ENCODE measurements around the gene GARIN5A.

The GARIN5A gene

DNA sequence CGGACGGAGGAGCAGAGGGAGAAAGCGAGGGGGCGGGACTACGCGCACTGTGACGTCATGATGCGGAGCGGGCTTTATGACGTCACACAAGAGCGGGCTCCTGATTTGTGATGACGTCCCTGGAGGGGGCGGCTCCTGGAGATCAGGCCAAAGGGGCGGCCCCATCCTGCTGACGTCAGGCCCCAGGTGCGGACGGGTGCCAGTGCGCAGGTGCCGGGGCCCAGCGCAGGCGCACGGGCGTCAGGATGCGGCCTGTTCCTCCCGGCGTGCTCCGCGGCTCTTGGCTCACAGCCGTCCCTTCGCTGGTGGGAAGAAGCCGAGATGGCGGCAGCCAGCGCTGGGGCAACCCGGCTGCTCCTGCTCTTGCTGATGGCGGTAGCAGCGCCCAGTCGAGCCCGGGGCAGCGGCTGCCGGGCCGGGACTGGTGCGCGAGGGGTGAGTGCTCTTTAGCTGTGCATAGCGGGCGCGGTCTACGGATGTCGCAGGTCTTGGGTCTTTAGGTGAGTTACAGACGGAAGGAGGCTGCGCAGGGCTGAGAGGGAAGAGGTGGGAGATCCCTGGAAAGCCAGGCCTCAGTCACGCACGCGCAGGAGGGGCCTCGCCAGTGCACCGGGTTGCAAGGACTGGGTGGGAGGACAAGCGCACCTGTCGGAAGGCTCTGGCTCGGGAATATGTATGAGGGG is at the start of gene GARIN5A, which contains the start of gene EMC10:
Gene GARIN5A (minus strand): TSS at position 625 of the 683 bp plus-strand sequence. CDS start 460 bp downstream, at position 165.
Gene EMC10 (plus strand): TSS at position 284 of the 683 bp plus-strand sequence. CDS start 38 bp downstream, at position 322.
- peak; percentile 55 to 95 (median 87) for DNase-seq

DNA sequence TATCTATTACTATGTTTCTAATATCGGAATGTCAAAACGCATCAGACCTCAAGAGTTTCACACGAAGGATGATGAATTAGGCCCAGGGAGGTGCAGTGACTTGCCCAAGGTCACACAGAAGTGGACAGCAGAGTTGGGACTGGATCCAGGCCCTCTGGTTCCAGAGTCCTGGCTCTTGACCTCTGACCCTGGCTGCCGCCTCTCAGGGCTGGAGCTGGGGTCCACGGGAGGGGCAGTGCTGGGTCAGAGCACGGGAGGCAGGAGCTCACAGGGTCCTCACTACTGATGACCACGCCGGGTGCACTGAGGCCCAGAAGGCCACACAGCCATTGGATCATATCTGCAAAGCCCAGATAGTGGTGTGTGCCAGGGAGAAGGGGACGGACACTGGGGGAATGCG is 46.2 kb upstream of the GARIN5A start:
- DNase-seq: no peak

DNA sequence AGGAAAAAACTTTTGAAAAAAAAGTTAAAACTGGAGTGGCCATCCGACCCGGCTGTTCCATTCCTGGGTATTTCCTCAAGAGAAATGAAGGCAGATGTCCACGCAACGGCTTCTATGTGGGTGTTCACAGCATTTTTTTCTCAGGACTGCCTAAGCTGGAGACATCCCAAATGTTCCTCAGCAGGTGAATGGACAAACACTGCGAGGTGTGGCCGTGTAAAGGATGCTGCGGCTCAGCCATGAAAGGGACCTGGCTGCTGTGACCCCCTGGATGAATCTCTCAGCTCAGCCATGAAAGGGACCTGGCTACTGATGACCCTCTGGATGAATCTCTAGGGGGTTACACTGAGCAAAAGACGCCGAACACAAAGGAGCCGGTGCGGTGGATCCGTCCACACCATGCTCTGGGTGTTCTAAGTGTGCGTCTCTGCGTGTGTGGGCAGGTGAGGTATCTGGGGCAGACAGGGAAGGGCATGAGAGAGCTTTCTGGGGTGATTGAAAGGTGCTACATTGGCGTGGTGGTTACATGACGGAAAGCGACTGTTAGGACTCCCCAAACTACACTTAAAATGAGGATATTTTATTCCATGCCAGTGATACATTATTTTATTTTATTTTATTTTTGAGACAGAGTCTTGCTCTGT is 44.3 kb upstream of the GARIN5A start:
- peak in 1 of 58 donors; percentile 14 for DNase-seq

DNA sequence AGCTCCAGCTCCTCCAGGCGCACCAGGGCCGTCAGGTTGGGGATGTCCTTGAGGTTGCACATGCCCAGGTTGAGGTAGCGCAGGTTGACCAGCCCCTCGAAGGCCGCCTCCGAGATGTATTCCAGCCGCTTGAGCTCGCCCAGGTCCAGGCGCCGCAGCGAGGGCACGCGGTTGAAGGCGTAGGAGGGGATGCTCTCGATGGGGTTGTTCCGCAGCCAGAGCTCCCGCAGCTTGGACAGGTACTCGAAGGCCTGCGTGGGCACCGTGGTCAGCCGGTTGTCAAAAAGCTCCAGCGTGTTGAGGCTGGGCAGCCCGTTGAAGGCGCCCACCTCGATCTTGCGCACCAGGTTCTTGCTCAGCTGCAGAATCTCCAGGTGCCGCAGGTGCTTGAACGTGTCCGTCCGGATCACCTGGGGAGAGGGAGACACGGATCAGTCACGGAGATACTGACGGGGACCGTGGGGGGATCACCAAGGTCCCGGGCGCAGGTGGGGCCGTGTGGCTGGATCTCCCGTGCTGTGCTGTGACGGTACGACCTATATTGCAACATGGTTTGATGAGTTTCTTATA is 42.4 kb upstream of the GARIN5A start:
- no peak for DNase-seq

DNA sequence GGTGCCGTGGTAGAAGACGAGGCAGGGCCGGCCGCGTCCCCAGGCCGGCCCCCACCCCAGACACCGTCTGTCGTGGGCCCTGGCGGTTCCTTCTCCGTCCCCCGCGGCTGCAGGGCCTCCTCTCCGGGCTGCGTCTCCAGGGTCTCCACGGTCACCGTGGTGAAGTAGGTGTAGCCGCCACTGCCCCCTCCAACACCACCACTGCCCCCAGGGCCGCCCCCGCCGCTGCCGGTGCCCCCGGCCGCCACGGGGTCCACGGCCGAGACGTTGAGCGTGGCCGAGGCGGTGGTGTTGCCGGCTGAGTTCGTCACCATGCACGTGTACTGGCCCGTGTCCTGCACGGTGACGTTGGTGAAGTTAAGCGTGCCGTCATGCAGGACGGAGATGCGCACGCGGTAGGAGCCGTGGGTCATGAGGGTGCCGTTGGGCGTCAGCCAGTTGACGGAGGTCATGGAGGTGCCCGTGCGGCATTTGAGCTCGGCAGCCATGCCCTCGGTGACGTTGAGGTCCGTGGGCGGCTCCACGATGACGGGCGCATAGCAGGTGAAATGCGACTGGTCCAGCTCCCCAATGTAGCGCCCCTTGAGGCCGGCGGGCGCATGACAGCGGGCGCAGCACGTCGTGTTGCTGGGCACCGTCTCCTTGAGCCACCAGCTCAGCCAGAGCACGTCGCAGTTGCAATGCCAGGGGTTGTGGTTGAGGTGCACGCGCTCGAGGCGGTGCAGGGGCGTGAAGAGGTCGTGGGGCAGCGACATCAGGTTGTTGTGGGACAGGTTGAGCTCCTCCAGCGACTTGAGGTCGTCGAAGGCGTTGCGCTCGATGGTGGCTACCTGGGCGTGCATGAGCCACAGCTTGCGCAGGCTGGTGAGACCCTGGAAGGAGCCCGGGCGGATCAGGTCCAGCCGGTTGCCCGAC is 41.7 kb upstream of the GARIN5A start:
- no peak for DNase-seq

DNA sequence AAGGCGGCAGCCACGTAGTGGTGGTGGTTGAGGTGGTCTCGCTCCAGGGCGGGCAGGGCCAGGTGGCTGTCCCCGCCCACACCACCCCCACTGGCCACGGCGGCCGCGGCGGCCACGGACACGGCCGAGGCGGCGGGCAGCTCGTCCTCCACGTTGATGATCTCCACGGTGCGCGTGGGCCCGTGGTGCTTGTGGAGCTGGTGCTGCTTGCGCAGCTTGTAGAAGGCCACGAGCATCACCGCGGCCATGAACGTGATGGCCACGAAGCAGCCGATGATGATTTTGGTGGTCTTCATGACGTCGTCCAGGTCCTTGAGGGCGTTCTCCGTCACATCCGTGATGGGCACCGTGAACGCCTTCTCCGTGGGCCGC is 41.0 kb upstream of the GARIN5A start:
- no peak for DNase-seq

DNA sequence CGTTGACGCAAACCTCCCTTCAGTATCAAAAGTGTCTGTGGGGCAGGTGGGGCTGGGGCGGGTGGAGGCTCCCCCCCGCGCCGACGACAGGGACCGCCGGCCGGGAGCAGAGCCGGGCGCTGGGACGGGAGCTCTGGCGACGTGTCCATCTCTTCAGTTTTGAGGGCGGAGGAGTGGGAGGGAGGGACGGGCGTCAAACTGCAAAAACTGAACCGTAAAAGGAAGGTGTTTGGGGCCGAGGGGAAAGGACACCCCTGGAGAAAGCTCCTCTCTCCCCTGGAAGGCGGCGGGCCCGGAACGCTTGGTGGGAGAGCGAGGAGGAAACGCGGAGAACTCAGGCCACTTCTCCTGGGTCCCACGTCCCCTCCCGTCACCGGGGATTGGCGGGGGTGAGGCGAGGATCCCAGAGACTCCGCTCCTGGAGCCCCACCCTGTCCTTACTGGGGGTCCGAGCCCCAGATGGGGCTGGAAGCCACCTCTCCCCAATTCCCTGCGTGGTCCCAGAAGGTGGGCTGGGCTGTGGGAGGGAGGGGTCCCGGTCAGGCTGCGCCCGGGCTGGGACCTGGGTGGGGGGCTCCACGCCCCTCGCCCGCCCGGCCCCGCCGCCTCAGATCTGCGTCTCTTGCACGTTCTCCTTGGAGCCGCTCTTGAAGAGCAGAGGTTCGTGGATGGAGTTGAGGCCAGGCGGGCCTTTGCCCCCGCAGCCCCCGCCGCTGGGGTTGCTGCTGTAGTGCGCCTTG is 40.5 kb upstream of the GARIN5A start:
- no peak for DNase-seq

DNA sequence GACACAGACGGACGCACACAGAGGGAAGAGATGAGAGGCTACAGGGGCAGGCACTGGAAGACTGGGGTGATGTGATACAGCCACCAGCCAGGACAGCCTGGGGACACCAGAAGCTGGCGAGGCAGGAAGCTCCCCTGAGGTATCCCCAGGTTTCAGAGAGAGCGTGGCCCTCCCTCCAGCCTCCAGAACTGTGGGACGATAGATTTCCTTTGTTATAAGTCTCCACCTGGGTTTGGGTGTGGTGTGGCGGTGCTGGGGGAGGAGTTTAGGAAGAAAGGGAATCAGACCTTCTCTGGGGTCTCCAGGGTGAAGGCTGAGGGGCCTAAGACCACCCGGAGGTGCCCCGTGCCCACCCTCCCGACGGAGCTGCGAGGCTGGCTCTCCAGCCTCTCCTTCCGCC is 39.8 kb upstream of the GARIN5A start:
- no peak for DNase-seq

DNA sequence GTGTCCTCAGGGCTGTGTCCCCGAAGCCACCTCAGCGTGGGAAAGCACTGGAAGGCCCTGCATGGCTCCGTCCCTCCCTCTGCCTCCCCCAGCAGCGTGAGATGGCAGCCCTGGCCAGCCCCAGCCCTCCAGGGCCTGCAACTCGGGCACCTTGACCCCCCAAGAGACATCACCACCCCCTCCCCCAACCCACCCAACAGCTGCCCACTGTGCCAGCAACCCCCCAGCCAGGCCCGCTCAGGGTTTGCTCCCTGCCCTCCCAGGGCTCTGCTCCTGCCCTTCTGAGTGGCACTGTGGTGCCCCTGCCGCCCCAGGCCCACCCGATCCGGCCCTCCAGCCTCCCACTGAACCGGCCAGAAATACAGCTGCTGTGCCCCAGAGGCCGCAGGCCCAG is 38.5 kb upstream of the GARIN5A start:
- DNase-seq: no peak

DNA sequence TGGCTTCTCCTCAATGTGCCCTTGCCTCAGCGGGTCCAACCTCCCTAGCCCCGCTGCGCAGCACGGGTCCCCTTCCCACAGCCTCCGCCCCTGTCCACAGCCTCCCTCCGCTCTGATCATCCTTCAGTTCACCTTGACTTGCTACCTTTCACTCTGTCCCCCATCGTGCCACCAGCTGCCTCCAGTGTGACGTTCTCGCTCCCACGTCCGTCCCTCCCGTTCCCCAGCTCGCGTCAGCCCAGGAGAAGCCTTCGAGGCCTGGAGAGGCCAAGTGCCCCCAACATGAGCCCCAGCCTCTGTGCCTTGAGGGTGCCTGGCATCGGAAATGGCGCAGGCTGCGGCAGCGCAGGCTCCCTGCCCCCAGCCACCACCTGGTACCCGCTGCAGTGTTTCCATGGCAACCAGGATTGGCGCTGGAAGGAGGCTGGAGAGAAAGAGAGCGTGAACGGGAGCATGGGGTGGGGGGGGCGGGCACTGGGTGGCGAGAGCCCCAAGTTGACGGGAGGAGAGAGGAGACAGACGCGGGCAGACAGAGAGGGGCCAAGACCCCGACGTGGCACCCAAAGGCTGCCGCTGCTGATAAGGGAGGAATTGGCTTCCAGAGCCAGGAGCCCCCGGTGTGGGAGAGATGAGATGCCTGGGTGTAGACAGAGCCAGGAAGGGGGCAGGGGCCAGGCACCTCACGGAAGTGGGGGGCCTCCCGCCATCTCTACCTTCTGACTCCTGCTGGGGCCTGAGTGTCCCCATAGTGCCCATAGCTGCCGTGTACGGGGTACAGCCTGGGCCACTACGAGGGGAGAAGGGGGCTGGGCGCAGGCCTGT is 37.9 kb upstream of the GARIN5A start:
- DNase-seq: peak in 57 of 58 donors; percentile 25 to 90 (median 80)

DNA sequence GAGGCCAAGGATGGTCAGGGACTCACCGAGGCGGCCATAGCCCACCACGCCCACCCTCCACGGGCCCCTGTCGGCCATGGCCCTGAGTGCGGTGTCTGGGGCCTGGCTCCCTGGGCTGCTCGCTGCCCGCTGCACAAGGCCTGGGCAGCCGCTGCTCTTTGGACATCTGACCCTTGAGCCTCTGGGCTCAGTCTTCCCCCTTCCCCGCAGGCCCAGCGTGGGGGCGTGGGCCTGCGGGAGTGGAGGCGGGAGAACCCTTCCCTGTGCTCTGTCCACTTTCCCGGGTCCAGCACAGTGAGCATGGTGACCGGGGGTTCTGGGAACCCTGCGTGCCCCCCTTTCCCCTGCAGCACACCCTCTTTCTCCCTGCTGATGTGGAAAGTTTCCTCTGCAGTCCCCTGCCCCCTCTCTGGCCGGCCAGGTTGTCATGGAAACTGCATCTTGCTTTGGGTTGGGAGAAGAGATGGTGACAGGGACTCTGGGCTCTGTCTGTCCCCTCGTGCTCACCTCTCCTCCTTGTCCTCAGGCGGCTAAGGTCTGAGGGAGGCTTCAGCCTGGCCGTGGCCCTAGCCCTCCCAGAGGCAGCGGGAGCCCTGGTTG is 37.2 kb upstream of the GARIN5A start, which contains the start of gene ASPDH:
Gene ASPDH (minus strand): TSS at position 168 of the 600 bp plus-strand sequence. CDS start 90 bp downstream, at position 78.
- peak in 43 of 58 donors; percentile 17 to 73 (median 56) for DNase-seq

DNA sequence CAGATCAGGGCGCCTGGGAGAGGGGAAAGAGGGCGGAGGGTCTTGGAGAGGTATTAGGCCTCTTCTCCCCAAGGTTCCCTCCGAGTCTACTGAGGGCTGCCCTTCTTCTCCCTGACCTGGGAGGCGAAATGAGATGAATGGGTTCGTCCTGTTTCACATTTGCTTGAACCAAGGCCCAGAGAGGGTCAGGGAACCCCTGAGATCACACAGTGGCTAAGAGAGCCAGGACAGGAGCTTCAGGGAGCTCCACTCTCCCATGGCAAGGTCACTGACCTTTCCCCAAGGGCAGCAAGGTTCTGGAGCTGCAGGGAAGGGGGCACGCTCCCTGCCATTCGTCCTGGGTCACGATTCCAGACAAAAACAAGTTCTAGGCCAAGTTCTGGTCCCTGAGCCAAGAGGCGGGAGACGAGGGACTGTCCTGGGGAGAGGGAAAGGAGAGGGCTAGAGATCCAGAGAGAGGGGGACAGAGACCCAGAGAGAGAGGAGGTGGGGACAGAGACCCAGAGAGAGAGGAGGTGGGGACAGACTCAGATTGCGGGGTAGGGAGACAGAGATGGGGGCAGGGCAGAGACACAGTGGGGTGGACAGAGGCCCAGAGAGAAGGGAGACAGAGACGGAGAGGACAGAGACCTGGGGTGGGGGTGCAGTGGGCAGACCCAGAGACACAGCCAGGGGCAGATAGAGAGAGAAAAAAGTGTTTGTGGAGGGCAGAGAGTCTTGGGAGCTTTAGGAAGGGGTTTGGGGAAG is 36.5 kb upstream of the GARIN5A start:
- DNase-seq: peak in 1 of 58 donors; percentile 21

DNA sequence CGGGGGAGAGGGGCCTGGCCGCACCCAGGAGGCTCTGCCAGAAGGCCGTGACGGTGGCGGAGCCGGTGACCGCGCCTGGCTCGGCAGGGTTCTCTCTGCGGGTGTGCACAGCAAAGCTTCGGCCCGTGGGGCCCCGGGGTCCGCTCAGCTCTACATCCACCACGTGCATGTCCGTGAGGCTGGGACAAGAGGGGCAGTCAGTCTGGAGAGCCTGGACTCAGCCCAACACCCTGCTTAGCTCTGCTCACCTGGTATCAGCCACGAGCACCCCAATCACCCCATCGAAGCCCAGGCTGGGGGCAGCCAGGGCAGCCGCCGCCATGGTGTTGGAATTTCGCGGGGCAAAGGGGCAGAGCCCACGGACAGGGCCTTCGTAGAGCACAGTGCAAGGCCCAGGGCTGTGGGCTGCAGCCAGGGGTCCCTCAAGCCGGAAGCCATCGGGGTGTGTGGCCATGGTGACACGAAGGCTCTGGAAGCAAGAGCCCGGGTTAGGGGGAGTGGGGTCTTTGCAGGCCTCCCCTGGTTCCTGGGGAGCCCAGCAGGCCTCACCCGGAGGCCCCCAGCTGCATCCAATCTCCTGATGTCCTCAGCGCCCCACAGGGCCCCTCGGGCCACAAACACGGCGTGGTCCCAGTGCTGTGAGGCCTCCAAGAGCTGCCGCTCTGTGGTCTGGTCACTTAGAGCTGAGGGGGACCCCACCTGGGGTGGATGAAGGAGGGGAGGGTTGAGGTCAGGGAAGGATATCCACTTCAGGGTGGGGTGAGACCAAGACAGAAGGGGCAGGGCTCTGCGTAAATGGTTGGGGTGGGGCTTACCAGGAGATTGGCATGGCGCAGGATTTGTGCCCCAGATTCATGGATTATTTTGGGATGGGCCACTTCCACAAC is 35.7 kb upstream of the GARIN5A start:
- no peak for DNase-seq

DNA sequence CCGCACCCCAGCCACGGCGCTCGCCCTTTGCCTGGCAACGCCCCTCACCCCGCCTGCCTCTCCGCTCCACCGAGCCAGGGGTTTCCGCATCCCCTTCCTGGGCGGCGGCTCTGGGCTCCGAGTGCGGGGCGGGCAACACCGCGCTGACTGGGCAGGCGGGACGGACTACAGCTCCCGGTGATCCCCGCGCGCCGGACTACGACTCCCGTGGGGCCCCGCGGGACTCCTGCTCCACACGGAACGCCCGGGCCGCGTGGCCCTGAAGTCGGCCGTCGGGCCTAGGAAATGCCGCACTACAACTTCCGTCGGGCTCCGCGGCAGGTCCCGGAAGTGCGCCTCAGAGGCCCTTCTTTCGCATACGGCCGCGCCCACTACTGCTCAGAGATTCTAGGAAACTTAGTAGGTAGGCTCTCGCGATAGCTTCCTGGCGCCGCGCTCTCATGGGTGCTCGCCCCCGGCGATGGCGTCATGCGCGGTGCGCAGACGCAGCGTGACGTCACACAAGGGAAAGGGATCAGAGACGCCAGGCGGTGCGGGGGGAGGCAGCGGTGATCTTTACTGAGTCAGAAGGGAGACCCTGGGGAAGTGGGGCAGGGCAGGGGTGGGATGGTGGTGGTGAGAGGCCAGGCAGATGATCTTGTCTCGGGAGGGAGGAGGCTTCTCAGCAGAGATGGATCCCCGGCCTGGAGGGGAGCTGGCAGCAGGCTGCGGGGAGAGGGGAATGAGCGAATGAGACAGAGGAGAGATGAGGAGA is 34.6 kb upstream of the GARIN5A start, which contains the start of gene JOSD2:
Gene JOSD2 (minus strand): TSS at position 123 of the 754 bp plus-strand sequence. CDS start 760 bp downstream, outside the sequence.
- peak; percentile 78 to 99 (median 98) for DNase-seq

DNA sequence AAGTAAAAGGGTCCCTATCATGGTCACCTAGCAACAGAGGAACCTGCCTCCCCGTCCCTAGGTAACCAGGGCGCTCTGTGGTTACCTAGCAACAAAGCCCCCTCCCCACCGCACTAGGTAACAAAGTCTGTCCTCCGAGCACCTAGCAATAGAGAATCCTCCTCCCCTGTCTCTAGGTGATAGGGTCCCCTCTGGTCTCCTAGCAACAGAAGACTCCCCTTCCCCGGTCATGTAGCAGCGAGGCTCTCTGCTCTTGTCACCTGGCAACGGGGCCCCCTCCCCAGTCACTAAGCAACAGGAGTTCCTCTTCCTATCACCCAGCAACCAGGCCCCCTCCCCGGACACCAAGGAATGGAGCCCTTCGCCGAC is 34.0 kb upstream of the GARIN5A start:
- peak in 7 of 58 donors; percentile 69 to 94 (median 89) for DNase-seq

DNA sequence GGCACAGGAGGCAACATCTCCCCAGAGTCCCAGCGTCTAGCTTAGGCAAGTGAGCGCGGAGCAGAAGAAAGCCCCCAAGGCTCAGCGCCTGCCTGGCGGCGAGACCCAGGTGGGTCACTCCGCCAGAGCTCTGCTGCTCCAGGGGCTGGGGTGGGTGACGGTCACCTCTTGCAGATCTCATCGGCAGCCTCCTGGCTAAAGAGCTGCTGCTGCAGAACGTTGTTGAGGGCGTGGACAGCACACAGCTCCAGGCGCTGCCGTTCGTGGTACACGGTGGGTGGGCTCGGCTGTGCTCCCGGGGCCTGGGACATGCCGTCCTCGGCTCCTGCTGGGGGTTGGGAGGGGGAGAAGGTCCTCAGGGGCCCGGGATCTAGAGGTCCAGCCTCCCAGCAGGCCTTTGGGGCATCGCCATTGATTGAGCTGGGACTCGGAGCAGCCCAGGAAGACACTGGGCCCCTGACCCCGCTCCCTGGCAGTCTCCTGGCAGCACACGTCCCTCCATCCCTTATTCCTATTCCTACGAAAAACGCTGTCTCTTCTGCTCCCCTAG is 33.5 kb upstream of the GARIN5A start:
- peak in 20 of 58 donors; percentile 19 to 74 (median 42) for DNase-seq

Measured in anterior cingulate cortex (tissue), 58 donors.